IPS-15b (cell line): ENCODE measurements around the gene SSR4.
A peak's percentile ranks its signal among the peaks of the same experiment; 100 is the strongest.

Experiments
- H3K27me3 ChIP-seq: one replicate; pipeline ENCODE4 v1.6.1; 2013; ENCODE audit warnings: low read length; ENCODE audit not compliant: control insufficient read depth, insufficient read depth
- H3K36me3 ChIP-seq: one replicate; pipeline ENCODE4 v1.6.1; 2013; ENCODE audit warnings: low read length; ENCODE audit not compliant: control insufficient read depth, insufficient read depth
- H3K4me1 ChIP-seq: one replicate; pipeline ENCODE4 v1.6.1; 2013; ENCODE audit warnings: mild to moderate bottlenecking, low read length; ENCODE audit not compliant: control insufficient read depth, insufficient read depth
- H3K4me3 ChIP-seq: one replicate; pipeline ENCODE4 v1.5.1; 2013; ENCODE audit warnings: low read depth, low read length
- H3K9ac ChIP-seq: one replicate; pipeline ENCODE4 v1.6.1; 2013; ENCODE audit warnings: low read depth, mild to moderate bottlenecking, low read length
- H3K9me3 ChIP-seq: one replicate; pipeline ENCODE4 v1.6.1; 2013; ENCODE audit warnings: mild to moderate bottlenecking, low read length; ENCODE audit not compliant: control insufficient read depth, insufficient read depth

SSR4 gene

DNA sequence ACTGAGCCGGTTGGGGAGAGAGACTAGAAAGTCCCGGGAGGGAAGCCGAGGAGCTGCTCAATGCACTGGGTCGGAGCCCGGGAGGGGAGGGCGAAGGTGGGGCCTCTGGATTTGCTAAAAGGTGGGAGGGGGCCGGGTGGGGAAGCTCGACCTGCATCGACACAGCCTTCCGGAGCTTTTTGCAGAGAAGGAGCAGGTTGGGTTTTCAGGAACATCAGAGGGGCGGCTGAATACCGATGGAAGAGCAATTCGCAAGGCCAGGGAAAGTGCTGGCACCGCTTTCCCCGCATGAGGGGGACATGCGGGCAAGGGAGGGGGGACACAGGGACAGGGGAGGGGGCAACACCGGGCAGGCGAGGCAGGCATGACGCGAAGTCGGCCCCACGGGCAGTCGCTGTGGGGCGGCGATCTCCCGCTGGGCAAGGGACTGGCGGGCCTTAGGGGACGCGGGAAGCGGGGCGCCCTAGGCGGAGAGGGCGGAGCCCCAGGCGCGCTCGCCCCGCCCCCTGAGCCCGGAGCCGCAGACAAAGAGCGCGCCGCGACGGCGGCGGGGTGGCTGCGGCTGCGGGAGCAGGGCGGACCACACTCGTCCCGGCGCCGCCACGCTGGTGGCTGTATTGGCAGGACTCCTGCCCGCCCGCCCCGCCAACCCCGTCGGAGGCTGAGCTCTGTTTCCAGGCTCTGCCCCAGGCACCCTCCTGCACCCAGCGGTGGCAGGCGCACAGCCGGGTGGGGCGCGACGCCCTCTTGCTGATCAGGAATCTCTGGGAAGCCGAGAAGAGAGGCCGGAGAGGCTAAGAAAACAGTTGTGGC, 24.3 kb downstream of the SSR4 start:
- Histone ChIP-seq H3K9ac (peak overlapping the region; percentile 37), H3K4me3 (peak overlapping the region; percentile 37), H3K9me3 (peaks cover 4% of the 10 kb centered on the region), H3K4me1 (no peaks in the 10 kb centered on the region), H3K36me3 (peaks cover 3% of the 10 kb centered on the region), H3K27me3 (no peaks in the 10 kb centered on the region)

DNA sequence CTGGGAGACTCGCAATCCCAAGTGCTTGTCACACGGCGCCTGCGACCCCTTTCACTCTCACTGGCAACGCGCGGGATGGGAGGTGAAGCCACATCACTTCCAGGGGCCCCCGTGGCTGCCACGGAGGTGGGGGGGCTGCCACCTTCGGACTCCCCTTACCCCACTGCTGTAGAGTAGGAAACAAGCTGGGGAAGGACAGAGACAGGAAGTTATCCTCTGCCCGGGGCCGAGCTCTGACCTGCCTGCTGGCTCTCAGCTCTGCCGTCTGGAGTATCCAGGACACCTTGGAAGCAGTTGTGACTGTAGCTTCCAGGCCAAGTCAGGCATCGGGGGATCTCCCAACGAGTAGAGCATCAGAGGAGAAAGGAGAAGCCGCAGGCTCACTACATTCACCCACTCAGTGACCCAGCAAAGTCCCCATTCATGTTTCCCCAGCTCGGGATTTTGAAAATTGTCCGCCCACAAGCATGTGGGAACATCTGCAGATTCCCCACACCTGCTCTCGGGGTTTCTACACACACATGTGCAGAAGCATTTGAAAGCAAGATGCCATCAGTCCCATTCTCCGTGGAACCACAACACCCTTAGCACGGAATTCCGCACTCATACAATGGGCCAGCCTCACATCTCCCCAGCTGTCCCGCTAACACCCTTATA, 25.0 kb downstream of the SSR4 start:
- H3K9ac ChIP-seq: peak overlapping the region; percentile 37
- peaks cover 3% of the 10 kb centered on the region for H3K36me3 ChIP-seq
- peak overlapping the region; percentile 37 for H3K4me3 ChIP-seq
- no peaks in the 10 kb centered on the region for H3K4me1 ChIP-seq
- H3K9me3 ChIP-seq: peaks cover 4% of the 10 kb centered on the region
- no peaks in the 10 kb centered on the region for H3K27me3 ChIP-seq

DNA sequence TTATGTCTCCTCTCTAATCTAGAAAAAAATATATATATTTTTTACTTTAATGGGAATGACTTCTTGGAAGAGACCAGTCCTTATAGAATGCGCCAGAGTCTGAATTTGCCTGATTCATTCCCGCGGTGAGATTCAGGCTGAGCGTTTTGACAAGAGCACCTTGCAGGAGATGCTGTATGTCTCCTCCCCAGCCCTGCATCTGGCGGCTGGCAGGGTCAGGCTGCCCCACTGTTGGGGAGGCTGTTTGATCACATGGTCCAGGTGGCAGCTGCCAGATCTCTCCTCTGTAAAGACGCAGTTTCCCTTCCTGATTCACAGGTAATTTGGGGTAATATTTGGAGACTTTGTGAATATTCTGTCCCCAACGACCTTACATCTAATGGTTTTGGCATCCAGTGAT, 26.1 kb downstream of the SSR4 start:
- H3K36me3 ChIP-seq: peaks cover 3% of the 10 kb centered on the region
- H3K9ac ChIP-seq: no peak overlapping the region
- H3K9me3 ChIP-seq: peaks cover 4% of the 10 kb centered on the region
- H3K4me1 ChIP-seq: peaks cover 3% of the 10 kb centered on the region
- no peaks in the 10 kb centered on the region for H3K27me3 ChIP-seq
- H3K4me3 ChIP-seq: no peak overlapping the region

- H3K27me3 ChIP-seq: no peaks in the 10 kb centered on the region
- H3K4me1 ChIP-seq: peaks cover 3% of the 10 kb centered on the region
- no peak overlapping the region for H3K9ac ChIP-seq
- H3K36me3 ChIP-seq: peaks cover 3% of the 10 kb centered on the region
- H3K4me3 ChIP-seq: no peak overlapping the region
- peaks cover 4% of the 10 kb centered on the region for H3K9me3 ChIP-seq
Observed at GRCh38 chrX:153821066-153821465, 26.6 kb downstream of the SSR4 start.

- no peaks in the 10 kb centered on the region for H3K27me3 ChIP-seq
- no peak overlapping the region for H3K9ac ChIP-seq
- H3K4me1 ChIP-seq: peaks cover 6% of the 10 kb centered on the region
- no peak overlapping the region for H3K4me3 ChIP-seq
- no peaks in the 10 kb centered on the region for H3K36me3 ChIP-seq
- no peaks in the 10 kb centered on the region for H3K9me3 ChIP-seq
Observed at GRCh38 chrX:153824348-153824747, 29.9 kb downstream of the SSR4 start.

GRCh38 chrX:153825042-153825441, 30.6 kb downstream of the SSR4 start:
- no peak overlapping the region for H3K4me3 ChIP-seq
- H3K4me1 ChIP-seq: peaks cover 6% of the 10 kb centered on the region
- no peaks in the 10 kb centered on the region for H3K9me3 ChIP-seq
- no peaks in the 10 kb centered on the region for H3K27me3 ChIP-seq
- no peaks in the 10 kb centered on the region for H3K36me3 ChIP-seq
- no peak overlapping the region for H3K9ac ChIP-seq

DNA sequence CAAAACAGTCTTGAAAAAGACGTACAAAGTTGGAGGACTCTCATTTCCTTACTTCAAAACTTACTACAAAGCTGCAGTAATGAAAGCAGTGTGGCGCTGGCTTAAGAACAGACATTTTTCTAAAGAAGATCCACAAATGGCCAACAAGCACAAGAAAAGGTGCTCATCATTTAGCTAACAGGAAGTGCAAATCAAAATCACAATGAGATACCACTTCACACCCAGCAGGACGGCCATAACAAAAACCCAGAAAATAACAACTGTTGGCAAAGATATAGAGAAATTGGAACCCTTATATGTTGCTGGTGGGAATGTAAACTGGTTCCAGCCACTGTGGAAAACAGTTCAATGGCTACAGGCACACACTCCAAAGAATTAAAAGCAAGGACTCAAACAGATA, 32.5 kb downstream of the SSR4 start:
- Histone ChIP-seq H3K4me3 (no peak overlapping the region), H3K9me3 (no peaks in the 10 kb centered on the region), H3K36me3 (no peaks in the 10 kb centered on the region), H3K27me3 (peaks cover 3% of the 10 kb centered on the region), H3K9ac (no peak overlapping the region), H3K4me1 (peaks cover 6% of the 10 kb centered on the region)

DNA sequence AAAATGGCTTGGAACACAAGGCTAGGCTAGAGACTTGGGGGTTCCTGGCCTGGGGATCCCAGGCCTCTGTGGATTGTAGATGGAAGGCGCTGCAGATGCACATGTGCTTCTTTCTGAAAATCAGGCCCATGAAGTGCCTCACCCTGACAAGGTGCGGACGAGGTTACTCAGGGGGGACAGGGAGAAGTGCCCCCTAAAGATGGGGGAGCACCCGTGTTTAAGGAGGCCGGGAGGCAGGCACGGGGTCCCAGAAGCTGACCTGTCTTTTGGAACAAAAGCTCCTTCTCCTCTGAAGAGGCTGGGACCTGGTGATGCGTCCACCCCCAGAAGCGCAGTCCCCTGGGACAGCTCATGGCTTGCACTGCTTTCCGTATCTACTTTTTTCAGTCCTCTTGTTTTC, 33.4 kb downstream of the SSR4 start:
- H3K4me3 ChIP-seq: peak overlapping the region; percentile 66
- H3K4me1 ChIP-seq: peaks cover 6% of the 10 kb centered on the region
- peaks cover 3% of the 10 kb centered on the region for H3K27me3 ChIP-seq
- H3K9me3 ChIP-seq: no peaks in the 10 kb centered on the region
- no peak overlapping the region for H3K9ac ChIP-seq
- no peaks in the 10 kb centered on the region for H3K36me3 ChIP-seq

DNA sequence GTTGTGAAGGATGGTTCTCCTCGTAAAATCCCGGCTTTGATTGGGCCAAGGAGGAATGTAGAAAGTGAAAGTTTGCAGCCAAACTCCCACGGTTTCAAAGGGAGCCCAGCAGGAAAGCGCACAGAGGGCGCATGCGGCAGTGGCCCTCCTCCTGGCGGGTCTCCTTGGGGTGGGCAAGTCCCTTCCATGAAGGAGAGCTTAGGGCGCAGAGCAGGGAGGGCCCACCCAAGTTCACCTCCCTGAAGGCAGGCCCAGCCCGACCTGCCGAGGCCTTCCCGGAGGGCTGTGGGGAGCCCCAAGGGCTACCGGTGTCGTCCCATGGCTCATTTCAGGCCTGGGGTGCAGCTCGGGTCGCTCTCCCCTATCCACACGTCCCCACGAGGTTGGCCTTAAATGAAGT, 33.8 kb downstream of the SSR4 start:
- peaks cover 3% of the 10 kb centered on the region for H3K27me3 ChIP-seq
- peak overlapping the region; percentile 66 for H3K4me3 ChIP-seq
- H3K9ac ChIP-seq: peak overlapping the region; percentile 24
- no peaks in the 10 kb centered on the region for H3K9me3 ChIP-seq
- no peaks in the 10 kb centered on the region for H3K36me3 ChIP-seq
- H3K4me1 ChIP-seq: peaks cover 6% of the 10 kb centered on the region

GRCh38 chrX:153828723-153829548, 34.5 kb downstream of the SSR4 start:
- peaks cover 6% of the 10 kb centered on the region for H3K4me1 ChIP-seq
- H3K27me3 ChIP-seq: peaks cover 3% of the 10 kb centered on the region
- no peaks in the 10 kb centered on the region for H3K9me3 ChIP-seq
- peak overlapping the region; percentile 66 for H3K4me3 ChIP-seq
- peak overlapping the region; percentile 24 for H3K9ac ChIP-seq
- no peaks in the 10 kb centered on the region for H3K36me3 ChIP-seq

- H3K4me3 ChIP-seq: peak overlapping the region; percentile 61
Observed at GRCh38 chrX:153829549-153829798, 35.0 kb downstream of the SSR4 start.

More at GRCh38 chrX:153829549-153829798, 35.0 kb downstream of the SSR4 start:
- Histone ChIP-seq H3K4me1 (peaks cover 6% of the 10 kb centered on the region), H3K9ac (no peak overlapping the region), H3K27me3 (peaks cover 3% of the 10 kb centered on the region), H3K36me3 (no peaks in the 10 kb centered on the region), H3K9me3 (no peaks in the 10 kb centered on the region)
